Endothelial cell of umbilical vein (primary cell): ENCODE data around the gene MMP26.

Experiments
- CTCF ChIP-seq, 2 donors: IDR thresholded peaks; 1 replicate in 1 of 2; 2 replicates in 1 of 2; pipeline ENCODE4 v1.5.1; 2011; ENCODE audit warnings: low read length in 2 of 2, mild to moderate bottlenecking in 2 of 2, moderate library complexity in 2 of 2, control low read depth in 1 of 2, inconsistent platforms in 1 of 2, low read depth in 1 of 2; ENCODE audit not compliant: insufficient read depth in 1 of 2; ENCODE audit errors: extremely low read depth in 1 of 2
- EZH2 ChIP-seq: IDR thresholded peaks from 2 replicates; pipeline ENCODE4 v1.6.1; 2012; ENCODE audit warnings: borderline replicate concordance, low read depth, mild to moderate bottlenecking, moderate library complexity, low read length, inconsistent platforms; ENCODE audit not compliant: severe bottlenecking
- FOS ChIP-seq: IDR thresholded peaks from 2 replicates; pipeline ENCODE4 v1.6.1; 2011; ENCODE audit warnings: mild to moderate bottlenecking, low read length, moderate library complexity, borderline replicate concordance; ENCODE audit not compliant: insufficient read depth
- GATA2 ChIP-seq: IDR thresholded peaks from 2 replicates; pipeline ENCODE4 v1.7.0; 2011; ENCODE audit warnings: low read depth, mild to moderate bottlenecking, moderate library complexity, mixed read lengths, low read length; ENCODE audit not compliant: insufficient read length, insufficient read depth
- JUN ChIP-seq: IDR thresholded peaks from 2 replicates; pipeline ENCODE4 v1.6.1; 2011; ENCODE audit warnings: borderline replicate concordance, low read depth; ENCODE audit not compliant: insufficient read length, insufficient read depth
- MAX ChIP-seq: IDR thresholded peaks from 2 replicates; pipeline ENCODE4 v1.6.1; 2011; ENCODE audit not compliant: insufficient read depth, insufficient read length
- MYC ChIP-seq: IDR thresholded peaks from one replicate; pipeline ENCODE4 v1.6.1; 2011; ENCODE audit warnings: mild to moderate bottlenecking, low read depth, low read length
- POLR2A ChIP-seq: IDR thresholded peaks from 2 replicates; pipeline ENCODE4 v1.6.1; 2012; ENCODE audit warnings: low read depth, mild to moderate bottlenecking, control low read depth, low read length
- POLR2AphosphoS5 ChIP-seq: IDR thresholded peaks from 2 replicates; pipeline ENCODE4 v1.6.1; 2012; ENCODE audit warnings: low read depth, mild to moderate bottlenecking, control low read depth, low read length, moderate library complexity; ENCODE audit not compliant: insufficient read depth

GRCh38 chr11:4748438-4748837 is 43.9 kb downstream of the MMP26 start:
- TF ChIP-seq POLR2A: no peak
- no peak for TF ChIP-seq CTCF (IDR thresholded peaks at IDR 0.05; ENCODE audit: extremely low read depth in 1 of 2, insufficient read depth in 1 of 2, low read depth in 1 of 2, low read length in 2 of 2)
- TF ChIP-seq MYC: no peak
- no peak for TF ChIP-seq MAX
- TF ChIP-seq POLR2AphosphoS5: no peak
- TF ChIP-seq EZH2: no peak
- TF ChIP-seq GATA2: no peak
- no peak for TF ChIP-seq JUN
- no peak for TF ChIP-seq FOS
